Fibroblast of lung (primary cell): ENCODE measurements around the gene KLRB1. TPM values are rescaled to one million over a fixed set of nuclear protein-coding genes. Genes with fewer than 3 reads are reported as not detected.
"Not testable (repeated sequence)": the region's sequence is repeated elsewhere in the genome, so short reads cannot be mapped to it uniquely, and the experiment has no call there.

Experiments
- DNase-seq, 2 donors: peaks; one replicate each; pipeline versions ENCODE4 v3.0.0 to v3.0.0-alpha.2; 2010; ENCODE audit warnings: low read depth in 2 of 2
- H2AFZ ChIP-seq: 2 replicates; pipeline ENCODE4 v1.5.1; 2012; ENCODE audit warnings: low read length, control low read depth, inconsistent platforms
- H3K27ac ChIP-seq: 2 replicates; pipeline ENCODE4 v1.5.1; 2011; ENCODE audit warnings: low read length, control low read depth; ENCODE audit not compliant: insufficient read depth
- H3K27me3 ChIP-seq: 2 replicates; pipeline ENCODE4 v1.5.1; 2011; ENCODE audit warnings: mild to moderate bottlenecking, low read length; ENCODE audit not compliant: control insufficient read depth, insufficient read depth
- H3K36me3 ChIP-seq: 2 replicates; pipeline ENCODE4 v1.5.1; 2011; ENCODE audit warnings: low read length; ENCODE audit not compliant: control insufficient read depth, insufficient read depth
- H3K4me1 ChIP-seq: 2 replicates; pipeline ENCODE4 v1.5.1; 2011; ENCODE audit warnings: low read length; ENCODE audit not compliant: control insufficient read depth, insufficient read depth; ENCODE audit errors: extremely low read depth
- H3K4me2 ChIP-seq: 2 replicates; pipeline ENCODE4 v1.5.1; 2011; ENCODE audit warnings: low read length, control low read depth; ENCODE audit not compliant: insufficient read depth; ENCODE audit errors: extremely low read depth
- H3K4me3 ChIP-seq, 4 experiments: fragments of 200-600 bp in 1 of 4; sonication (generic) in 1 of 4; replicated peaks in 1 of 4; 2 replicates each; pipeline ENCODE4 v1.5.1; 2011 to 2016; ENCODE audit warnings: low read length in 4 of 4, low read depth in 3 of 4, mild to moderate bottlenecking in 3 of 4, control low read depth in 2 of 4, inconsistent platforms in 1 of 4, mixed read lengths in 1 of 4; ENCODE audit not compliant: insufficient read depth in 1 of 4; ENCODE audit errors: control extremely low read depth in 1 of 4
- H3K79me2 ChIP-seq: 2 replicates; pipeline ENCODE4 v1.5.1; 2012; ENCODE audit warnings: mild to moderate bottlenecking, low read length, inconsistent platforms; ENCODE audit not compliant: control insufficient read depth, insufficient read depth
- H3K9ac ChIP-seq: 2 replicates; pipeline ENCODE4 v1.5.1; 2011; ENCODE audit warnings: mild to moderate bottlenecking, low read length, control low read depth; ENCODE audit not compliant: insufficient read depth
- H3K9me3 ChIP-seq: 2 replicates; pipeline ENCODE4 v1.5.1; 2012; ENCODE audit warnings: low read depth, low read length; ENCODE audit not compliant: control insufficient read depth, insufficient read depth
- H4K20me1 ChIP-seq: 2 replicates; pipeline ENCODE4 v1.5.1; 2011; ENCODE audit warnings: low read length; ENCODE audit not compliant: control insufficient read depth, insufficient read depth; ENCODE audit errors: extremely low read depth
- EZH2 ChIP-seq: IDR thresholded peaks from 2 replicates; pipeline ENCODE4 v1.5.1; 2012; ENCODE audit warnings: low read length, control low read depth, mild to moderate bottlenecking; ENCODE audit errors: missing control alignments
- polyA plus RNA-seq, 2 donors: library from polyadenylated mRNA; depleted of rRNA in 1 of 2; stranded (reverse) in 1 of 2; unstranded in 1 of 2; fragments of >200 nt; gene quantifications; 2 replicates each; pipeline ENCODE4 v1.2.1, GENCODE V29; 2011 to 2012; ENCODE audit warnings: missing spikeins in 1 of 2
- total RNA-seq: library from RNA; depleted of rRNA; stranded (reverse); fragments of >200 nt; gene quantifications from 2 replicates; pipeline ENCODE4 v1.2.1, GENCODE V29; 2014
- TF ChIP-seq, protein P1 (sequence below), 2 donors: IDR thresholded peaks in 1 of 2; conservative IDR thresholded peaks in 1 of 2; 1 replicate in 1 of 2; 2 replicates in 1 of 2; pipeline ENCODE4 v1.5.1; 2011 to 2012; ENCODE audit warnings: low read length in 2 of 2, control low read depth in 1 of 2, inconsistent platforms in 1 of 2, low read depth in 1 of 2, mild to moderate bottlenecking in 1 of 2

Gene KLRB1
- total and polyA plus RNA-seq, 2 donors (not counting 1 experiment from before 2014, with no cell fraction given) = not detected

DNA sequence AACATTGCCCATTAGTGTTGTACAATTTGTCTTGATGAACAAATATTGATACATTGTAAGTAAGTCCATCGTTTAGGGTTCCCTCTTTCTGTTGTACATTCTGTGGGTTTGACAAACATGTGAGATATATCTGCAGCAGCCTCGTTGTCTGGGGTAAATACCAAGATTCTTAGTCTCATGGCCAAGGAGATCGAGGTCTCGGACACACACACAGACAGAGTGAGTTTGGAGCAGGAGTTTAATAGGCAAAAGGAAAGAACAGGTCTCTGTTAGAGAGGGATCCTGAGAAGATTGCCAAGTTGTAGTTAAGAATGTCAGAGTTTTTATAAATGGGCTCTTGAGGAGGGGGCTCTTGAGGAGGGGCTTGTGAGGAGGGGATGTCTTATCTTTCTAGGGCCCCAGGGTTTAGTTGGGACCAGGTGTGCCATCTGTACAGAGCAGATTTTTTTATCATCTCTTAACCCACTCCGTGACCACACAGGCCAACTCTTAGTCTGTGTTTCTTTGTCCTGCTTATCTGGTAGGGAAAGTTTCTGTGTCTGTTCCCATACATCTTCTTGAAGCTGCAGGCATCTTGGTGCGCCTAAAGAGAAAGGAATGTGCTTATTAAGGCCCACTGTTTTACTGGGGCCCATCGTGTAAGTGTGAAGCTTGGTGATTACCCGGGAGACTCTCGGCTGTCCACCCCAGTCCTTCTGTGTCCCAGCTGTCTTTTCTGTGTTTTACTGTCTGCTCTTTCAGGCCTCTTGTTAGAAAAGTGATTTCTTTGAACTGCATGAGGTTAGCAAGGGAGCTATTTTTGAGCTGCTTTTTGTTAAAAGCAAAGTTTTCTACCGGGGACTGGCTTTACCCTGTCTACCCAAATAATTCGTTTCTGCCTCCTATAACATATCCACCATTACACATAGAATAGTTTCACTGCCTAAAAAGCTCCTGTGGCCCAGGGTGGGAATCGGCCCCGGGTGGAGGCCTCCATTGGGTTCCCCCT, 39.4 kb upstream of the KLRB1 start:
- TF ChIP-seq, protein P1, sequence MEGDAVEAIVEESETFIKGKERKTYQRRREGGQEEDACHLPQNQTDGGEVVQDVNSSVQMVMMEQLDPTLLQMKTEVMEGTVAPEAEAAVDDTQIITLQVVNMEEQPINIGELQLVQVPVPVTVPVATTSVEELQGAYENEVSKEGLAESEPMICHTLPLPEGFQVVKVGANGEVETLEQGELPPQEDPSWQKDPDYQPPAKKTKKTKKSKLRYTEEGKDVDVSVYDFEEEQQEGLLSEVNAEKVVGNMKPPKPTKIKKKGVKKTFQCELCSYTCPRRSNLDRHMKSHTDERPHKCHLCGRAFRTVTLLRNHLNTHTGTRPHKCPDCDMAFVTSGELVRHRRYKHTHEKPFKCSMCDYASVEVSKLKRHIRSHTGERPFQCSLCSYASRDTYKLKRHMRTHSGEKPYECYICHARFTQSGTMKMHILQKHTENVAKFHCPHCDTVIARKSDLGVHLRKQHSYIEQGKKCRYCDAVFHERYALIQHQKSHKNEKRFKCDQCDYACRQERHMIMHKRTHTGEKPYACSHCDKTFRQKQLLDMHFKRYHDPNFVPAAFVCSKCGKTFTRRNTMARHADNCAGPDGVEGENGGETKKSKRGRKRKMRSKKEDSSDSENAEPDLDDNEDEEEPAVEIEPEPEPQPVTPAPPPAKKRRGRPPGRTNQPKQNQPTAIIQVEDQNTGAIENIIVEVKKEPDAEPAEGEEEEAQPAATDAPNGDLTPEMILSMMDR (conservative IDR thresholded peaks at IDR 0.05 in 1 of 2, IDR thresholded peaks at IDR 0.05 in 1 of 2; ENCODE audit: low read depth in 1 of 2, low read length in 2 of 2) = no peak
- no peaks in the 10 kb centered on the region for H3K27me3 ChIP-seq
- peak; percentile 36 to 64 for DNase-seq

DNA sequence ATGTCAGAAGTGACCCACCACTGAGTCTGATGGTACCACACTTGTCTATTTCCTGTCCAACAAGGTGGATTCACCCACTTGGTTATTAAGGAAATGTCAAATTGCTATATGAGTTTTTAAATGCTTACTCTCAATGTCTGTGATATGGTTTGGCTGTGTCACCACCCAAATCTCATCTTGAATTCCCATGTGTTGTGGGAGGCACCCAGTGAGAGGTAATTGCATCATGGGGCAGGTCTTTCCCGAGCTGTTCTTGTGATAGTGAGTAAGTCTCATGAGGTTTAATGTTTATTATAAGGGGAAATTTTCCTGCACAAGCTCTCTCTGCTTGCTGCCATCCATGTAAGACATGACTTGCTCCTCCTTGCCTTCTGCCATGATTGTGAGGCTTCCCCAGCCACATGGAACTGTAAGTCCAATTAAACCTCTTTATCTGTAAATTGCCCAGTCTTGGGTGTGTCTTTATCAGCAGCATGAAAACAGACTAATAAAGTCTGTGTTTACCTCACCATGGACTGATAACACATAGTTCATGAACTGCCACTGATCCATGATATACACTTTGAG, 37.4 kb upstream of the KLRB1 start:
- H4K20me1 ChIP-seq, H3K79me2 ChIP-seq, H3K4me1 ChIP-seq, H3K36me3 ChIP-seq, H3K4me3 ChIP-seq, H3K27ac ChIP-seq, H2AFZ ChIP-seq, H3K9me3 ChIP-seq, H3K27me3 ChIP-seq, H3K4me2 ChIP-seq, H3K9ac ChIP-seq: not testable (repeated sequence)
- DNase-seq = peak; percentile 14 to 39

More for the DNA sequence above, 39.4 kb upstream of the KLRB1 start:
- Histone ChIP-seq H3K4me3 (peak overlapping the region; percentile 65 to 92 (median 74)), H4K20me1 (no peaks in the 10 kb centered on the region), H3K9me3 (no peaks in the 10 kb centered on the region), H3K27ac (peak overlapping the region; percentile 77), H3K36me3 (no peaks in the 10 kb centered on the region), H3K4me2 (peak overlapping the region; percentile 85), H3K9ac (peak overlapping the region; percentile 73), H3K79me2 (peaks cover 12% of the 10 kb centered on the region), H3K4me1 (peaks cover 7% of the 10 kb centered on the region), H2AFZ (peak overlapping the region; percentile 88)

GRCh38 chr12:9643266-9643660, 35.5 kb upstream of the KLRB1 start:
- Histone ChIP-seq H2AFZ (no peak overlapping the region), H3K27ac (no peak overlapping the region), H3K4me2 (no peak overlapping the region), H3K9me3 (no peaks in the 10 kb centered on the region), H3K9ac (no peak overlapping the region), H4K20me1 (no peaks in the 10 kb centered on the region), H3K4me3 (no peak overlapping the region), H3K27me3 (no peaks in the 10 kb centered on the region), H3K79me2 (no peaks in the 10 kb centered on the region), H3K36me3 (no peaks in the 10 kb centered on the region), H3K4me1 (no peaks in the 10 kb centered on the region)
- no peak for DNase-seq
- TF ChIP-seq EZH2 = no peak
- TF ChIP-seq, protein P1 (conservative IDR thresholded peaks at IDR 0.05 in 1 of 2, IDR thresholded peaks at IDR 0.05 in 1 of 2; ENCODE audit: low read depth in 1 of 2, low read length in 2 of 2) = no peak
